Measurements from ENCODE around the gene DNAJC13.

Gene DNAJC13

GRCh38 chr3:132443421-132443820 is 26.1 kb downstream of the DNAJC13 start:
- Histone ChIP-seq H3K4me1 (ENCODE audit: insufficient read depth, low read length, poor library complexity, severe bottlenecking) (peaks cover 21% of the 10 kb centered on the region), H3K9me3 (ENCODE audit: insufficient read depth, low read depth, low read length) (no peaks in the 10 kb centered on the region), H3K79me2 (ENCODE audit: insufficient read depth, low read length) (peaks cover 13% of the 10 kb centered on the region; the same call in 1 of the 2 replicates), H2AFZ (ENCODE audit: low read length) (no peak overlapping the region), H3K36me3 (ENCODE audit: insufficient read depth, low read length) (no peaks in the 10 kb centered on the region), H3F3A (ENCODE audit: low read depth) (no peaks in the 10 kb centered on the region), H4K20me1 (ENCODE audit: insufficient read depth, low read length, poor library complexity, severe bottlenecking) (no peaks in the 10 kb centered on the region), H3K4me2 (ENCODE audit: low read depth, low read length, poor library complexity, severe bottlenecking) (no peak overlapping the region), H3K27me3 (ENCODE audit: insufficient read depth, low read length, poor library complexity, severe bottlenecking) (no peaks in the 10 kb centered on the region), H3K4me3 (ENCODE audit: low read length, poor library complexity, severe bottlenecking) (no peak overlapping the region), H3K9ac (ENCODE audit: low read depth, low read length, poor library complexity, severe bottlenecking) (no peak overlapping the region), H3K9me2 (replicated peaks; ENCODE audit: low read depth, low read length) (no peaks in the 10 kb centered on the region)
- no peak for TF ChIP-seq EZH2phosphoT487 (IDR thresholded peaks at IDR 0.05; ENCODE audit: borderline replicate concordance)
- TF ChIP-seq CTCF (conservative IDR thresholded peaks at IDR 0.05; ENCODE audit: low read length), result no peak

- Histone ChIP-seq H3K9ac (ENCODE audit: low read depth, low read length, poor library complexity, severe bottlenecking) (no peak overlapping the region), H3K4me1 (ENCODE audit: insufficient read depth, low read length, poor library complexity, severe bottlenecking) (peaks cover 18% of the 10 kb centered on the region), H2AFZ (ENCODE audit: low read length) (no peak overlapping the region), H3K79me2 (ENCODE audit: insufficient read depth, low read length) (peaks cover 13% of the 10 kb centered on the region; the same call in 1 of the 2 replicates), H3K9me3 (ENCODE audit: insufficient read depth, low read depth, low read length) (no peaks in the 10 kb centered on the region), H3F3A (ENCODE audit: low read depth) (no peaks in the 10 kb centered on the region), H3K36me3 (ENCODE audit: insufficient read depth, low read length) (peaks cover 4% of the 10 kb centered on the region; the same call in 1 of the 2 replicates), H4K20me1 (ENCODE audit: insufficient read depth, low read length, poor library complexity, severe bottlenecking) (no peaks in the 10 kb centered on the region), H3K27me3 (ENCODE audit: insufficient read depth, low read length, poor library complexity, severe bottlenecking) (no peaks in the 10 kb centered on the region), H3K4me3 (ENCODE audit: low read length, poor library complexity, severe bottlenecking) (no peak overlapping the region), H3K4me2 (ENCODE audit: low read depth, low read length, poor library complexity, severe bottlenecking) (no peak overlapping the region), H3K9me2 (replicated peaks; ENCODE audit: low read depth, low read length) (no peaks in the 10 kb centered on the region)
- no peak for TF ChIP-seq CTCF (conservative IDR thresholded peaks at IDR 0.05; ENCODE audit: low read length)
Measured at GRCh38 chr3:132444383-132444782, 27.1 kb downstream of the DNAJC13 start.

GRCh38 chr3:132445817-132446216 is 28.5 kb downstream of the DNAJC13 start:
- H3K9ac ChIP-seq (ENCODE audit: low read depth, low read length, poor library complexity, severe bottlenecking), result no peak overlapping the region
- no peak for TF ChIP-seq EZH2phosphoT487 (IDR thresholded peaks at IDR 0.05; ENCODE audit: borderline replicate concordance)
- no peak for TF ChIP-seq CTCF (conservative IDR thresholded peaks at IDR 0.05; ENCODE audit: low read length)
- H3K9me2 ChIP-seq (replicated peaks; ENCODE audit: low read depth, low read length), result no peaks in the 10 kb centered on the region
- no peak overlapping the region for H2AFZ ChIP-seq (ENCODE audit: low read length)
- H3K4me1 ChIP-seq (ENCODE audit: insufficient read depth, low read length, poor library complexity, severe bottlenecking), result peaks cover 18% of the 10 kb centered on the region
- no peak overlapping the region for H3K4me3 ChIP-seq (ENCODE audit: low read length, poor library complexity, severe bottlenecking)
- H4K20me1 ChIP-seq (ENCODE audit: insufficient read depth, low read length, poor library complexity, severe bottlenecking), result no peaks in the 10 kb centered on the region
- peaks cover 8% of the 10 kb centered on the region; the same call in 1 of the 2 replicates for H3K36me3 ChIP-seq (ENCODE audit: insufficient read depth, low read length)
- H3K79me2 ChIP-seq (ENCODE audit: insufficient read depth, low read length), result peaks cover 13% of the 10 kb centered on the region; the same call in 1 of the 2 replicates
- no peaks in the 10 kb centered on the region for H3K27me3 ChIP-seq (ENCODE audit: insufficient read depth, low read length, poor library complexity, severe bottlenecking)
- peak overlapping the region; percentile 55 for H3K4me2 ChIP-seq (ENCODE audit: low read depth, low read length, poor library complexity, severe bottlenecking)
- H3K9me3 ChIP-seq (ENCODE audit: insufficient read depth, low read depth, low read length), result no peaks in the 10 kb centered on the region
- no peaks in the 10 kb centered on the region for H3F3A ChIP-seq (ENCODE audit: low read depth)

Measured in Loucy (cell line).